Activated CD8-positive, alpha-beta memory T cell treated with anti-CD3 and anti-CD28 coated beads for 36 hours (primary cell): ENCODE results near the gene MPZL2. TPM values are rescaled to one million over a fixed set of nuclear protein-coding genes. Genes with fewer than 3 reads are reported as not detected.

Source experiments
- CTCF ChIA-PET: fragments of 350-600 bp; sonication (Branson Sonifier 250); formaldehyde crosslinking; loops from one replicate; lab custom pipeline; 2021; ENCODE audit warnings: antibody characterized with exemption; lab: Charles Lee
- POLR2A ChIA-PET: fragments of 350-600 bp; sonication (Branson Sonifier 250); formaldehyde crosslinking; loops from one replicate; lab custom pipeline; 2021; ENCODE audit warnings: antibody characterized with exemption; lab: Charles Lee
- total RNA-seq, 2 experiments: library from RNA; stranded (reverse); gene quantifications; one replicate each; pipeline ENCODE4 v1.2.3, GENCODE V29; 2021

The MPZL2 gene
- total RNA-seq, 2 experiments from 2014 or later, result 6.1 to 7.8 TPM

DNA sequence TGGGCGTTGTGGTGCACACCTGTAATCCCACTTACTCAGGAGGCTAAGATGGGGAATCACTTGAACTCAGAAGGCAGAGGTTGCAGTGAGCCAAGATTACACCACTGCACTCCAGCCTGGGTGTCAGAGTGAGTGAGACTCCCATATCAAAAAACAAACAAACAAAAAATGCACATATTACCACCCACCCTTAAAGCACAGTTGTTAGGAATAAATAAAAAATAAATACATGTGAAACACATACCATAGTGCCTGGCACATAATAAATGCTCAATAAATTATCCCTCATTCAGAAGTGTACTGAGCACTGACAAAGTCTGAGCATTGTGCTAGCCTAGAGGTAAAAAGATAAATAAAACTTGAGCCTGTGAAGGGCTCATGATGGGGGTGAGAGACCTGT, 30.2 kb downstream of the MPZL2 start:
- POLR2A ChIA-PET, result no interaction called here
- CTCF ChIA-PET, result no interaction called here

DNA sequence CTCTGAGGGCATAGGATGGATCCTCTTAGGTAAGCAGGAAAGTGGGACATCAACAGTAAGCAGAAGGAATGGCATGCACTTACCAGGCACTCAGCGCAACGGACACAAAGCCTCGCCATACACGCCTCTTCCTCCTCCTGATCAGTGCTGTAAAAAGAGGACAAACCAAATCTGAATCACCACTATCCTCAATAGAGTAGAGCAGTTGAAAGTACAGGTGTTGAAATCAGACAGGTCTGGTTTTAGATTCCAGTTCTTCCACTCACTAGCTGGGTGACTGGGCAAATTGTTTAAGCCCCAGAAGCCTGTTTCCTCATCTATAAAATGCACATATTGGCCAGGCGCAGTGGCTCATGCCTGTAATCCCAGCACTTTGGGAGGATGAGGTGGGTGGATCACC, 30.7 kb downstream of the MPZL2 start:
- ChIA-PET CTCF (no interaction called here), POLR2A (interaction anchor here (1.3 kb wide), 1 partner anchor 17 kb away, joined by 6 read pairs; no protein-coding TSS in a partner anchor)

GRCh38 chr11:118232659-118233058, 31.4 kb downstream of the MPZL2 start:
- ChIA-PET CTCF (no interaction called here), POLR2A (interaction anchor here (1.3 kb wide), 2 partner anchors 16 to 31 kb away, joined by 3 to 6 read pairs; no protein-coding TSS in a partner anchor)

DNA sequence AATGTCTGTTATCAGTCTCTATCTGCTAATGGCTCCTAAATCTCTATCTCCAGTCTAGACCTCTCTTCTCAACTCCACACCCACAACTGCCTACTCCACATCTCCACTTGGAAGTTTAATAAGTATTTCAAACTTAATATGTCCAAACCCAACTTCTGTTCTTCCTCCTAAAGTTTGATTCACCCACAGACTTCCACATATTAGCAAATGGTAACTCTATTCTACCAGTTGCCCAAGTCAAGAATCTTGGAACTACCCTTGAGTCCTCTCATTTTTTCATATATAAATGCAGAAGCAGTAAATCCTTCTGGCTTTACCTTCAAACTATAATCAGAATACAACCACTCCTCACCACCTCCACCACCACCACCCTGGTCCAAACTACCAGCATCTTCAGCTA, 32.6 kb downstream of the MPZL2 start:
- POLR2A ChIA-PET, result interaction anchor here (1.3 kb wide), 1 partner anchor 29 kb away, joined by 3 read pairs; no protein-coding TSS in a partner anchor

GRCh38 chr11:118230088-118230487, 34.0 kb downstream of the MPZL2 start:
- ChIA-PET POLR2A (interaction anchor here (1.2 to 1.3 kb wide), 2 partner anchors 9 to 12 kb away, joined by 3 to 4 read pairs; no protein-coding TSS in a partner anchor), CTCF (interaction anchor here (1.1 to 2.0 kb wide), 2 partner anchors 11 to 31 kb away, joined by 3 to 9 read pairs; no protein-coding TSS in a partner anchor)

More for the DNA sequence above, 32.6 kb downstream of the MPZL2 start:
- CTCF ChIA-PET, result no interaction called here

DNA sequence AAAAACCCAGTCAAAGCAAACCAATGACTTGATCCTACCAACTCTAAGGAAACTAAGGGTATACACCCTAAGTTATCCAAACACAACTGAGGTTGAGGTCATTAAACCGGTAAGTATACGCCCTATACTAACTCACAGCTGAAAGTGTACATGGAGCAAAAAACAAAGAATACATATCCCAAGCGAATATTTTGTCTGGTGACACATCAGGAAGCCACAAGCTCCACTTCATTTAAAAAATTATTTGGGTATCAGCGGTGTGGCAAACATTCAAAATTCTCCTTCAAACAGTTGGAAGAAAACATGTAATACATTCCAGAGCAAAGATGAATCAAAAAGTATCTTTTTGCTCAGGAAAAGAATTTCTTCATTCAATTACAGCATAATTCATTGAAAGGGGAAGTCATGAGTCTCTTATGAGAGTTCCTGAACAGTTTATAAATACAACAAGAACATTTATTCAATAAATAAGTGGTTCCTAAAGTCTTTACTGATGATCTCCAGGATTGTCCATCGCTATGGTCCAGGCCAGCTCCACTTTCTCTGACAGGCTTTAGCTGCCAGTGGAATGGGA, 34.7 kb downstream of the MPZL2 start:
- CTCF ChIA-PET, result interaction anchor here (2.0 kb wide), 1 partner anchor 30 kb away, joined by 9 read pairs; no protein-coding TSS in a partner anchor
- POLR2A ChIA-PET, result interaction anchor here (1.2 to 1.3 kb wide), 2 partner anchors 9 to 11 kb away, joined by 3 to 4 read pairs; no protein-coding TSS in a partner anchor

- CTCF ChIA-PET, result no interaction called here
- POLR2A ChIA-PET, result interaction anchor here (1.2 to 4.2 kb wide), 3 partner anchors 10 to 77 kb away, joined by 4 to 70 read pairs (median 5); no protein-coding TSS in a partner anchor
Measured at GRCh38 chr11:118227865-118228785, 36.0 kb downstream of the MPZL2 start.

GRCh38 chr11:118226781-118227180, 37.3 kb downstream of the MPZL2 start:
- CTCF ChIA-PET, result interaction anchor here (0.7 to 3.6 kb wide), 5 partner anchors 9 to 80 kb away, joined by 3 to 24 read pairs (median 3); no protein-coding TSS in a partner anchor
- POLR2A ChIA-PET, result interaction anchor here (0.8 to 4.2 kb wide), 6 partner anchors 10 to 79 kb away, joined by 5 to 70 read pairs (median 7); no protein-coding TSS in a partner anchor

GRCh38 chr11:118226296-118226695, 37.8 kb downstream of the MPZL2 start:
- POLR2A ChIA-PET, result interaction anchor here (0.6 to 4.2 kb wide), 6 partner anchors 10 to 28 kb away, joined by 3 to 70 read pairs (median 7); no protein-coding TSS in a partner anchor
- CTCF ChIA-PET, result interaction anchor here (0.8 to 3.6 kb wide), 5 partner anchors 8 to 28 kb away, joined by 3 to 24 read pairs (median 5); no protein-coding TSS in a partner anchor

DNA sequence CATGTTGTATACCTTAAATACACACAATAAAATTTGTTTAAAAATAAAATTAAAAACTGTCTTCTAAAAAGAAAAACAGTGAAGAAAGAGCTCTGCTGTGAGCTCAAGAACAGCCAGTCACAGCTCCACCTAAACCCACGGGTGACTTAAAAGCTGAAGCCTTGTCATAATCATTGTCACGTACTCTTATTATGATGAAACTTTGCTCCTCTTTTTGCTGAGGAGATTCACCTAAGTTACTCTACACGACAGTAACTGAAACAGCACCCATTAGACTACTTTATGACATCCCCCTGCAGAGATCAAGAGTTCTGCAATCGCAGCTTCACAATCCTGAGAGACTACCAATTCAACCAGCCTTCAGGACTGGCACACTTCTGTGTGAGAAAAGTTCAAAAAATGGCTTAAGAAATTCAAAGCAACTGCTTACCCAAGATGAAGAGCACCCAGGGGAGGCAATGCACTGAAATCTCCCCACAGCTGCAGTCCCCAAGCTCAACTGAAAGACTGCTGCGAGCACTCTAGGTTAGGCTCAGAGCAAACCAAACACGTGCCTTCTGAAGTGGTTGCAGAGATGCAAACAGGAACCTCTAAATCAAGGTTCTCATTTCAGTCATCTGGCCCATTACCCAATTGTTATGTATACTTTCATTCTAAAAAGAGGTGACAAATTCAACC, 39.4 kb downstream of the MPZL2 start, which contains the start of gene JAML:
Gene JAML (minus strand): TSS at position 501 of the 678 bp plus-strand sequence. CDS start 10,145 bp downstream, outside the sequence.
- POLR2A ChIA-PET, result interaction anchor here (0.6 to 4.2 kb wide), 15 partner anchors 8 to 113 kb away, joined by 3 to 70 read pairs (median 6); partner anchors contain the start of gene MPZL3
- CTCF ChIA-PET, result interaction anchor here (0.6 to 3.6 kb wide), 10 partner anchors 8 to 117 kb away, joined by 3 to 24 read pairs (median 4); partner anchors contain the start of genes CD3D, CD3E and MPZL3

GRCh38 chr11:118223992-118224391, 40.1 kb downstream of the MPZL2 start:
- POLR2A ChIA-PET, result interaction anchor here (0.9 to 4.2 kb wide), 9 partner anchors 8 to 82 kb away, joined by 3 to 70 read pairs (median 11); partner anchors contain the start of gene MPZL3
- CTCF ChIA-PET, result interaction anchor here (0.6 to 3.6 kb wide), 8 partner anchors 8 to 118 kb away, joined by 3 to 24 read pairs (median 4); partner anchors contain the start of genes CD3D, CD3E and MPZL3

DNA sequence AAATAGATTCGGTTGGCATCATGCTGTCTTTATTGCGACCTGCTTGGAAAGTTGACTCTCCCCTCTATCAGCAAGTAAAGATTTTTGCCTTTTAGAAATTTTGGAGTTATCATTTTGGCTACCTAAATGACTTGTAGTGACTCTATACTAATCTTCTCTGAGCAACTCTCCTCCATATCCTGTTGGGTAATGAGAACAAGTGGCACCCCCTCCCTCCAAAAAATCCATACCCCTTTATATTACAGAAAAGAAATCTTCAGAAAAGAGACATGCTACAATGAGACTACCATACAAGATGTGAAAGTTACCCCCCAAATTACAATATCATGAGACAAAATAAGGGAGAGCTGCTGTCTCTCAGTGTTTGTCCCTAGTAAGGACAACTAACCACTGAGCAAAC, 40.5 kb downstream of the MPZL2 start:
- POLR2A ChIA-PET, result interaction anchor here (1.2 to 4.2 kb wide), 3 partner anchors 15 to 21 kb away, joined by 6 to 70 read pairs (median 20); no protein-coding TSS in a partner anchor
- CTCF ChIA-PET, result interaction anchor here (1.3 to 3.6 kb wide), 3 partner anchors 21 to 119 kb away, joined by 3 to 24 read pairs (median 5); partner anchors contain the start of gene CD3D

DNA sequence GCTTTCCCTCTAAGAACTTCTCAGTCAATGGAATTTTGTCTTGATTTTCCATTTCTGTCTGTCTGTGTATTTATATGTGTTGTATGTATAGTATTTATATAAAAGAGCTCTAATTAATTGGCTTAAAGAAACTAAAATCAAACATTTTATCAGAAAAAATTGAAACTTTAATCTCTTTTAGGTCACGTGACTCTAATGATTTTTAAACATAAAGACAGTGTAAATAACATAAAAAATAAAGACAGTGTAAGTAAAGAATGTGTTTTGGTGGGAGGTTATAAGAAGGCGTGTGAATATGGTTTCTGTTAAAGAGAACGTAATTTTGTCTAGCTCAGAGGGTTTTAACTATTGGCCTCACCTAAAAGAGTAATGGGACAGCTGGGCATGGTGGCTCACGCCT, 41.7 kb downstream of the MPZL2 start:
- POLR2A ChIA-PET, result interaction anchor here (1.1 to 3.9 kb wide), 2 partner anchors 20 to 83 kb away, joined by 3 to 12 read pairs; no protein-coding TSS in a partner anchor
- CTCF ChIA-PET, result interaction anchor here (1.4 kb wide), 1 partner anchor 17 kb away, joined by 4 read pairs; no protein-coding TSS in a partner anchor

GRCh38 chr11:118221419-118221818, 42.7 kb downstream of the MPZL2 start:
- ChIA-PET CTCF (interaction anchor here (1.3 kb wide), 1 partner anchor 21 kb away, joined by 4 read pairs; no protein-coding TSS in a partner anchor), POLR2A (interaction anchor here (1.1 to 3.9 kb wide), 5 partner anchors 9 to 84 kb away, joined by 3 to 12 read pairs (median 3); no protein-coding TSS in a partner anchor)

GRCh38 chr11:118219732-118220131, 44.4 kb downstream of the MPZL2 start:
- POLR2A ChIA-PET, result interaction anchor here (0.9 to 3.9 kb wide), 2 partner anchors 18 to 32 kb away, joined by 3 to 12 read pairs; no protein-coding TSS in a partner anchor
- CTCF ChIA-PET, result interaction anchor here (1.0 to 4.0 kb wide), 4 partner anchors 10 to 21 kb away, joined by 3 to 16 read pairs (median 8); no protein-coding TSS in a partner anchor

GRCh38 chr11:118219244-118219643, 44.9 kb downstream of the MPZL2 start:
- POLR2A ChIA-PET, result interaction anchor here (0.9 to 3.9 kb wide), 6 partner anchors 10 to 126 kb away, joined by 3 to 12 read pairs (median 3); no protein-coding TSS in a partner anchor
- CTCF ChIA-PET, result interaction anchor here (1.0 to 4.0 kb wide), 6 partner anchors 10 to 25 kb away, joined by 3 to 16 read pairs (median 4); no protein-coding TSS in a partner anchor

- ChIA-PET CTCF (interaction anchor here (1.4 to 4.0 kb wide), 3 partner anchors 9 to 19 kb away, joined by 5 to 16 read pairs (median 11); no protein-coding TSS in a partner anchor), POLR2A (interaction anchor here (0.5 to 2.4 kb wide), 6 partner anchors 15 to 87 kb away, joined by 3 to 30 read pairs (median 8); partner anchors contain the start of gene CD3E)
Measured at GRCh38 chr11:118217575-118217974, 46.5 kb downstream of the MPZL2 start.
